ENCODE measurements around the gene CCDC158.
A peak's percentile ranks its signal among the peaks of the same experiment; 100 is the strongest.

Gene CCDC158

DNA sequence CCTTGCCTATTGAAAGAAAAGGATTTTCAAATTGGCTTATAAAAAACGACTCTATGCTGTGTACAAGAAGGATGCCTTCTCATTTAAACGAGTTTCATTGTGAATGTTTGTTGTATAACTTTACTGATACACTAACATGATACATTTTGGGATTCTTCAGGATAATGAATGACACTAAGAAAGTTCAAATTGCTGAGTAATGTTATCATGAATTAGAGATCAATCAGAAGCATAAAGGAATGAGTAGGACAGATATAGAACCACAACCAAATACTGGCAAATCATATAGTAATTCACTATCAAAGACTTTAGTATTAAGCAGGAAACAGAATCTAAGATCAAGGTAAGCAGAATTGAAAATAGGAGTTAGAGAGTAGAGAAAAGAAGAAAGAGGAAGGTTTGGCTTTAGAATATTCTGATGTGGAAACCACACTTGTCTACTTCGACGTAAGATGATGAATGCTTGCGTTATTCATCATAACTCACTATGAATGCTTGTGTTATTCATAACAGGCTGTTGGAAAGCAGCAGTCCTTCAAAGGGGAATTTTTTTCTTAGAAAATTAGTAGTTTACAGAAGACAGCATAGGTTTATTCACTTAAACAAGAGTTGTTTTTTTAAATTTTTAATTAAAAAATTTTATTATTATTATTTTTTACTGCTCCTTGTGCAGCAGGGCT lies 13.4 kb downstream of the CCDC158 start:
- DNase-seq (ENCODE audit: low read depth): no peak
- TF ChIP-seq, protein P1, sequence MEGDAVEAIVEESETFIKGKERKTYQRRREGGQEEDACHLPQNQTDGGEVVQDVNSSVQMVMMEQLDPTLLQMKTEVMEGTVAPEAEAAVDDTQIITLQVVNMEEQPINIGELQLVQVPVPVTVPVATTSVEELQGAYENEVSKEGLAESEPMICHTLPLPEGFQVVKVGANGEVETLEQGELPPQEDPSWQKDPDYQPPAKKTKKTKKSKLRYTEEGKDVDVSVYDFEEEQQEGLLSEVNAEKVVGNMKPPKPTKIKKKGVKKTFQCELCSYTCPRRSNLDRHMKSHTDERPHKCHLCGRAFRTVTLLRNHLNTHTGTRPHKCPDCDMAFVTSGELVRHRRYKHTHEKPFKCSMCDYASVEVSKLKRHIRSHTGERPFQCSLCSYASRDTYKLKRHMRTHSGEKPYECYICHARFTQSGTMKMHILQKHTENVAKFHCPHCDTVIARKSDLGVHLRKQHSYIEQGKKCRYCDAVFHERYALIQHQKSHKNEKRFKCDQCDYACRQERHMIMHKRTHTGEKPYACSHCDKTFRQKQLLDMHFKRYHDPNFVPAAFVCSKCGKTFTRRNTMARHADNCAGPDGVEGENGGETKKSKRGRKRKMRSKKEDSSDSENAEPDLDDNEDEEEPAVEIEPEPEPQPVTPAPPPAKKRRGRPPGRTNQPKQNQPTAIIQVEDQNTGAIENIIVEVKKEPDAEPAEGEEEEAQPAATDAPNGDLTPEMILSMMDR (IDR thresholded peaks at IDR 0.05; ENCODE audit: low read length, missing control alignments): no peak
- H3K4me3 ChIP-seq (replicated peaks; ENCODE audit: low read depth, low read length): no peak overlapping the region

DNA sequence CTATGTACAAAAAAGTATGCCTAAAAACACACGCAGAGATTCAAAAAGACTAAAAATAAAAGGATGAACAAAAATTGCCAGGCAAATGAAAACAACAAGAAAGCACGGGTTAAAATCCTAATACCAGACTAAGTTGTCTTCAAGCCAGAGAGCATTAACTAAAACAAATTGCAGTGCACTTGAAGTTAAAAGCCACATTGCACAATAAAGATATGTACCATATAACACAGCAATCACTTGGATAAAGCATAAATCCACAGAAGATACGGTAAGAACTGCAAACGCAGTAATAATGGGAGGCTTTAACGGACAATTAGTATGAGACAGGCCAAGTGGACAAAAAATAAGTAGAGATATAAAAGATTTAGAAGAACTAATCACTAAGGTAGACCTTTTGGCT lies 14.9 kb downstream of the CCDC158 start:
- H3K4me3 ChIP-seq (replicated peaks; ENCODE audit: low read depth, low read length): no peak overlapping the region
- DNase-seq (ENCODE audit: low read depth): no peak
- TF ChIP-seq, protein P1 (IDR thresholded peaks at IDR 0.05; ENCODE audit: low read length, missing control alignments): no peak

DNA sequence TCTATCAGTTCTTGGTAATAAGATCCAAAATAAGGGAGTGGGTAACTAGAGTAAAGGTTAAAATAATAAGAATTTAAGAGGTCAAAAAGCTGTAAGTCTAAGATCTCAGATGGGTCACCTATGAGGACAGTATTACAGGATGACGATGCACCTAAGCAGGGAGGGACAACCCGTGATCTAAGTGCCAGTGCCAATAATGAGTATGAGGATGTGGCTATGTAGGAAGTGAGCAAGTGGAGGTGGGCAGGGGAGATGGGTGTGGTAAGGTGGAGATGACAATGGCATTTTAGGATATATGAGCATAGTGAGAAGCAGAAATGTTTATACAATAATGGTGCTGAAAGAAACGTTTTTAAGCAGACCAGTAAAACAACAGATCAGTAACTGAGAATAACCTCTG lies 19.3 kb downstream of the CCDC158 start:
- TF ChIP-seq, protein P1 (IDR thresholded peaks at IDR 0.05; ENCODE audit: low read length, missing control alignments): no peak
- H3K4me3 ChIP-seq (replicated peaks; ENCODE audit: low read depth, low read length): no peak overlapping the region
- no peak for DNase-seq (ENCODE audit: low read depth)

DNA sequence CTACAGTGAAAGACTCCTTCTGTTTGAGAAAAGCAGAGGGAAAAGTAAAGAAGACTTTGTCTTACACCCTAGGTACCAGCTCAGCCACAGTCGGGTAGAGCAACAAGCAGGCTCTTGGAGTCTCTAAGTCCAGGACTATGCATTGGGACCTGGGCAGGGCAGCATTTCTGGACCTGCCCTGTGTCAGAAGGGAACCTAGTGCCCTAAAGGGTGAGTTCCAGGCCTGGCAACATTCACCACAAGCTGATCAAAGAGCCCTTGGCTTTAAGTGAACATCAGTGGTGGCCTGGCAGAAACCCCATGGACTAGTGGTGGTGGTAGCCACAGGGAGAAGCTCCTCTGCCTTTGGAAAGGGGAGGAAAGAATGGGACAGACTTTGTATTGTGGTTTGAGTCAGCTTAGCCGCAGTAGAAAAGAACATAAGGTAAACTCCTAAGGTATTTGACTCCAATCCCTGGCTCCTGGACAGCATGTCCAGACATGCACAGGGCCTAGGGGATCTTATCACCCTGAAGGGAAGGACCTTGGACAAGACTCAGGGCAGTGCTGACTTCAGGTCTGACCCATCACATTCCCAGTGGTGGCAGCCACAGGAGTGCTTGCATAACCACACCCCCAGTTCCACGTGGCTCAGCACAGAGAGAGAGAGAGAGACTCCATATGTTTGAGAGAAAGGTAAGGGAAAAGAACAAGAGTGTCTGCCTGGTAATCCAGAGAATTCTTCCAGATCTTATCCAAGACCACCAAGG lies 32.6 kb downstream of the CCDC158 start:
- TF ChIP-seq, protein P1 (IDR thresholded peaks at IDR 0.05; ENCODE audit: low read length, missing control alignments): no peak
- no peak overlapping the region for H3K4me3 ChIP-seq (replicated peaks; ENCODE audit: low read depth, low read length)
- DNase-seq (ENCODE audit: low read depth): peak; percentile 6

DNA sequence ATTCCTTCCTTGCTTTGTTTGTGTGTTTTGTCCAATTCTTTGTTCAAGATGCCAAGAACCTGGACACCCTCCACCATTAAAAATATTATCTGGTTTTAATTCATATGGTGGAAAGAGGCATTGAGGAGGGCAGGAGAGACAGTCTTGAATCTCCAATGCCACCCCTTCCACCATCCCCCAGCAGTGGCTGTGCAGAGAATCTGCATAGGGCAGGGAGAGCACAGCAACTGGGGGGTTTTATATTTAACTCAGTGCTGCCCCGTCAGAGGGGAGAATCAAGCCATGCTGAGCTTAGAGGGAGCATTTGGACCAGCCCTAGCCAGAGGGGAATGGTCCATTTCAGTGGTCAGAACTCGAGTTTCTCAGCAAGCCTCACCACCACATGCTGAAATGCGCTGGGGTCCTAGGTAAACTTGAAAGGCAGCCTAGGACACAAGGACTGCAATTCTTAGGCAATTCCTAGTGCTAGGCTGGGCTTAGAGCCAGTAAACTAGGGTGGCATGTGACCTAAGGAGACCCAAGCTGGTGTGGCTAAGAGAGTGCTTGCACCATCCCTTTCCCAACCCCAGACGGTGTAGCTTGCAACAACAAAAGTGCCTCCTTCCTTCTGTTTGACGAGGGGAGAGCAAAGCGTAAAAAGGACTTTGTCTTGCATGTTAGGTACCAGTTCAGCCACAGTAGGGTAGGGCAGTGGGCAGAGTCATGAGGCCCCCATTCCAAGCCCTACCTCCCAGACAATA lies 34.2 kb downstream of the CCDC158 start:
- TF ChIP-seq, protein P1 (IDR thresholded peaks at IDR 0.05; ENCODE audit: low read length, missing control alignments): no peak
- no peak overlapping the region for H3K4me3 ChIP-seq (replicated peaks; ENCODE audit: low read depth, low read length)
- DNase-seq (ENCODE audit: low read depth): peak; percentile 3

DNA sequence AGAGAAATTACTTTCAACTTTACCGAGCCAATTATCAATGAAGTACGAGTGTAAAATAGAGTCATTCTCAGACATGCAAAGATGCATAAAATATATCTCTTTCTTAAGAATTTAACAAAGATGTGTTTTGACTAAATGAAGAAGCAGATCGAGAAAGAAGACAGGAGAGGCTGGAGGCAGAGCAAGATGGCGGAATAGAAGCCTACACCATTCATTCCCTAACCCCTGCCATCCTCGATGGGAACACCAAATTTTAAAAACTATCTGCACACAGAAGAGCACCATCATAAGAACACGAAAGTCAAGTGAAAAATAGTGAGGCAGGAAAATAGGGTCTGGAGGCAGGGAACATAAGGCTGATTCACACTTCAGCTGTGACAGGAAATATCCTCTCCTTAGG lies 35.0 kb downstream of the CCDC158 start:
- no peak overlapping the region for H3K4me3 ChIP-seq (replicated peaks; ENCODE audit: low read depth, low read length)
- no peak for DNase-seq (ENCODE audit: low read depth)
- TF ChIP-seq, protein P1 (IDR thresholded peaks at IDR 0.05; ENCODE audit: low read length, missing control alignments): no peak

Measured in fibroblast of pulmonary artery (primary cell).